ENCODE data around the gene UROC1.

The UROC1 gene

GRCh38 chr3:126517291-126517951 lies at the start of gene UROC1:
UROC1 (minus strand) TSS chr3:126517773; CDS start chr3:126517719, 54 bp downstream.
- DNase-seq, result no peak

GRCh38 chr3:126562737-126563276 lies 45.2 kb upstream of the UROC1 start:
- DNase-seq, result no peak

- no peak for DNase-seq
Measured at GRCh38 chr3:126558336-126559071, 40.9 kb upstream of the UROC1 start, which contains the start of gene C3orf22. C3orf22 (minus strand) TSS chr3:126558932; CDS start chr3:126553390, 5,542 bp downstream.

GRCh38 chr3:126557761-126558160 lies 40.2 kb upstream of the UROC1 start:
- no peak for DNase-seq

GRCh38 chr3:126557415-126557745 lies 39.8 kb upstream of the UROC1 start:
- no peak for DNase-seq

- DNase-seq, result no peak
Measured at GRCh38 chr3:126556637-126557414, 39.3 kb upstream of the UROC1 start.

- DNase-seq, result no peak
Measured at GRCh38 chr3:126555795-126556636, 38.4 kb upstream of the UROC1 start.

GRCh38 chr3:126554560-126555525 lies 37.3 kb upstream of the UROC1 start:
- DNase-seq, result no peak

GRCh38 chr3:126553284-126554084 lies 35.9 kb upstream of the UROC1 start:
- DNase-seq, result no peak

- no peak for DNase-seq
Measured at GRCh38 chr3:126552688-126553283, 35.2 kb upstream of the UROC1 start.

GRCh38 chr3:126551839-126552687 lies 34.5 kb upstream of the UROC1 start:
- no peak for DNase-seq

GRCh38 chr3:126551121-126551838 lies 33.7 kb upstream of the UROC1 start:
- no peak for DNase-seq

GRCh38 chr3:126550488-126551051 lies 33.0 kb upstream of the UROC1 start:
- DNase-seq, result no peak

- DNase-seq, result no peak
Measured at GRCh38 chr3:126549861-126550487, 32.4 kb upstream of the UROC1 start.

GRCh38 chr3:126548556-126549466 lies 31.2 kb upstream of the UROC1 start:
- DNase-seq, result no peak

GRCh38 chr3:126547721-126548120 lies 30.1 kb upstream of the UROC1 start:
- no peak for DNase-seq
